Measurements from ENCODE around the gene AXIN2. TPM values are rescaled to one million over a fixed set of nuclear protein-coding genes. Genes with fewer than 3 reads are reported as not detected.

Gene AXIN2
- polyA plus RNA-seq, 1 experiment = 2.8 TPM

DNA sequence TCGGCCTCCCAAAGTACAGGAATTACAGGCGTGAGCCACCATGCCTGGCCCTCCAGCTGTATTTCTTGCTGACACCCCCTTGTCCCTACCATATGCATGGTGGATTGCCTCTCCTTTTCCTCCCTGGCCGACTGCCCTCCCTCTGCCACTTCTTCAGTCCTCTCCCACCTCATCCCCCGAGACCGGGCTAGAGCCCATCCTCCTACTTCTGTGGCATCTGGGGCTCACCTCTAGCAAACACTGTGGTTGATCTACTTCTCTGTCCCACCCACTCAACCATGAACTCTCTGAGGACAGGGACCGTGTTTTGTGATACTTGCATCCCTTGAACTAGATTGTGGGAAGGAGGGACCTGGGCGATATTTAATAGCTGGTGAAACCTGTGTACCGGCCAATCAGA lies 7.5 kb upstream of the AXIN2 start:
- CTCF ChIA-PET = no interaction called here

DNA sequence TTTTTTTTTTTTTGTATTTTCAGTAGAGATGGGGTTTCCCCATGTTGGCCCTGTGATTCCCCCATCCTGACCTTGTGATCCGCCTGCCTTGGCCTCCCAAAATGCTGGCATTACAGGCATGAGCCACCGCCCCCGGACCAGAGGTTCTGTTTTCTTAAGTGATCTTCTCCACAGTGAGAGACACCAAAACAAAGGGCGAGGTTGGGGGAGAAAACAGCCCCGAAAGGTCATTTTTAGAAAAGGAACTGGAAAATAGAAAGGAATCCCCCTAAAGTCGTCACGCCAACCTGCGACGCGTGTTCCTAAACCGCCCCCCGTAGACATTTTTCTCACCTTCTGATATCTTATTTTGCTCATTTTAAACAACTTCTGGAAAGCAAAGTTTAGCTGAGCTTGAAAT lies 6.1 kb upstream of the AXIN2 start:
- CTCF ChIA-PET = no interaction called here
- TF ChIP-seq, protein P1, sequence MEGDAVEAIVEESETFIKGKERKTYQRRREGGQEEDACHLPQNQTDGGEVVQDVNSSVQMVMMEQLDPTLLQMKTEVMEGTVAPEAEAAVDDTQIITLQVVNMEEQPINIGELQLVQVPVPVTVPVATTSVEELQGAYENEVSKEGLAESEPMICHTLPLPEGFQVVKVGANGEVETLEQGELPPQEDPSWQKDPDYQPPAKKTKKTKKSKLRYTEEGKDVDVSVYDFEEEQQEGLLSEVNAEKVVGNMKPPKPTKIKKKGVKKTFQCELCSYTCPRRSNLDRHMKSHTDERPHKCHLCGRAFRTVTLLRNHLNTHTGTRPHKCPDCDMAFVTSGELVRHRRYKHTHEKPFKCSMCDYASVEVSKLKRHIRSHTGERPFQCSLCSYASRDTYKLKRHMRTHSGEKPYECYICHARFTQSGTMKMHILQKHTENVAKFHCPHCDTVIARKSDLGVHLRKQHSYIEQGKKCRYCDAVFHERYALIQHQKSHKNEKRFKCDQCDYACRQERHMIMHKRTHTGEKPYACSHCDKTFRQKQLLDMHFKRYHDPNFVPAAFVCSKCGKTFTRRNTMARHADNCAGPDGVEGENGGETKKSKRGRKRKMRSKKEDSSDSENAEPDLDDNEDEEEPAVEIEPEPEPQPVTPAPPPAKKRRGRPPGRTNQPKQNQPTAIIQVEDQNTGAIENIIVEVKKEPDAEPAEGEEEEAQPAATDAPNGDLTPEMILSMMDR (IDR thresholded peaks at IDR 0.05; ENCODE audit: low read depth, low read length) = no peak

More for the DNA sequence above, 7.5 kb upstream of the AXIN2 start:
- TF ChIP-seq, protein P1 (IDR thresholded peaks at IDR 0.05; ENCODE audit: low read depth, low read length) = no peak
- H3K9me3 ChIP-seq (ENCODE audit: control insufficient read depth, insufficient read depth, low read length) = no peaks in the 10 kb centered on the region
- no peak for DNase-seq (ENCODE audit: low read depth, low spot score)
- no peak overlapping the region for H3K27ac ChIP-seq (ENCODE audit: low read depth, low read length)
- no peak overlapping the region for H3K4me3 ChIP-seq (ENCODE audit: low read depth, low read length)
- no peaks in the 10 kb centered on the region for H3K27me3 ChIP-seq (ENCODE audit: control insufficient read depth, insufficient read depth, low read length)
- POLR2A ChIA-PET = no interaction called here

DNA sequence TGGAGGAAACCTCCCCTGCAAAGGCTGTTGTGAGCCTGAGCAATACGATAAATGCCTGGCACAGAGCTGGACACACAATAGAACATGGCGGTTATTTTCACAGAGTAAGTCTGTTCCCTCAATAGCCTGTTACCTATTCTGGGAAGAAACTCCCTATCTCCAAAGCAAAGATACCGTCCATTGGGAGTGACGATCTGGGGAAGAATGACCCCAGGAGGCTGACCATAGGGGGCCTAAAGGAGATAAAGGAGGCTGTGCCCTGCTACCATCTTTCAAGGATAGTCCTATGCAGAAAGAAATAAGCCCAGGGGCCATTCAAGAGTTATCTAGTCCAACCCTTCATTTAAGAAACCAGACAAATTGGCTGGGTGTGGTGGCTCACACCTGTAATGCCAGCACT lies 4.1 kb upstream of the AXIN2 start:
- Histone ChIP-seq H3K27me3 (ENCODE audit: control insufficient read depth, insufficient read depth, low read length) (no peaks in the 10 kb centered on the region), H3K4me3 (ENCODE audit: low read depth, low read length) (no peak overlapping the region), H3K27ac (ENCODE audit: low read depth, low read length) (no peak overlapping the region), H3K9me3 (ENCODE audit: control insufficient read depth, insufficient read depth, low read length) (no peaks in the 10 kb centered on the region)
- ChIA-PET CTCF (no interaction called here), POLR2A (no interaction called here)
- TF ChIP-seq, protein P1 (IDR thresholded peaks at IDR 0.05; ENCODE audit: low read depth, low read length) = no peak
- DNase-seq (ENCODE audit: low read depth, low spot score) = no peak

More for the DNA sequence above, 6.1 kb upstream of the AXIN2 start:
- no peak for DNase-seq (ENCODE audit: low read depth, low spot score)
- no peaks in the 10 kb centered on the region for H3K27me3 ChIP-seq (ENCODE audit: control insufficient read depth, insufficient read depth, low read length)
- no peak overlapping the region for H3K27ac ChIP-seq (ENCODE audit: low read depth, low read length)
- H3K4me3 ChIP-seq (ENCODE audit: low read depth, low read length) = no peak overlapping the region
- no peaks in the 10 kb centered on the region for H3K9me3 ChIP-seq (ENCODE audit: control insufficient read depth, insufficient read depth, low read length)
- POLR2A ChIA-PET = no interaction called here

DNA sequence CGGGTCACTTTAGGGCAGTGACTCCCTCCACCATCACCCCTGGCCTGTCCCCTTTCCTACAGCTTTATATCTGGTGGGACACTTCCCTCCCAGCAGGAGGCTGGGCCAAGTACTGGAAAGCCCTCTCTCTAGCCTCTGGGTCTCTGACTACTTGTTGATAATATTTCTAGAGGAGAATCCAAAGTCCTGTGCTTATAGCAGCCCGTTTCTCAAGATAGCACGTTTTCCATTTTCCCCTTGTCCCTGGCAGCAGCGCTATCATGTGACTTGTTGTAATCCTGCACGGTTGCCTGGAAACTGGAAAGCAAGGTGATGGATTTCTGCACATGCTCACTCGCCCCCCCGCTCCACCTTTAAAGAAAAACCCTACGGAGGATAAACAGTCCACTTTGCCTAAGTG lies 3.3 kb upstream of the AXIN2 start:
- ChIA-PET CTCF (no interaction called here), POLR2A (no interaction called here)
- DNase-seq (ENCODE audit: low read depth, low spot score) = no peak

DNA sequence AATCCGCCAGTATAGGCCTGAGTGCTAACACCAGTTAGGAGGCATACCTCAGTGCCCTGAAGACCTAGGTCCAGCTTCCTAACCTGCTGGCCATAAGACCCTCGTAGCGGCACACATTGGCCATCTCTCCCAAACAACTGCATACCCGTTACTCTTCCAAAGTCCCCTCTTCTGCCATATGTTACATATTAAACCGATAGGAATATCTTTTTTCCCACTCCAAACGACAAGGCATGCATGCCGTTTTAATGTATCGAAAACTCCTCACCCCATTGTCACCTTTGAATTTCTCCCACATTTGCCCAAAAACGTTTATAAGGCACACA lies 721 bp upstream of the AXIN2 start:
- Histone ChIP-seq H3K9me3 (ENCODE audit: control insufficient read depth, insufficient read depth, low read length) (no peaks in the 10 kb centered on the region; the same call in 1 of the 2 replicates), H3K4me3 (ENCODE audit: low read depth, low read length) (peak overlapping the region; percentile 60), H3K27ac (ENCODE audit: low read depth, low read length) (peak overlapping the region; percentile 31), H3K27me3 (ENCODE audit: control insufficient read depth, insufficient read depth, low read length) (peaks cover 11% of the 10 kb centered on the region)
- DNase-seq (ENCODE audit: low read depth, low spot score) = no peak
- TF ChIP-seq, protein P1 (IDR thresholded peaks at IDR 0.05; ENCODE audit: low read depth, low read length) = no peak
- ChIA-PET CTCF (no interaction called here), POLR2A (no interaction called here)

More for the DNA sequence above, 3.3 kb upstream of the AXIN2 start:
- Histone ChIP-seq H3K9me3 (ENCODE audit: control insufficient read depth, insufficient read depth, low read length) (no peaks in the 10 kb centered on the region; the same call in 1 of the 2 replicates), H3K27me3 (ENCODE audit: control insufficient read depth, insufficient read depth, low read length) (no peaks in the 10 kb centered on the region), H3K4me3 (ENCODE audit: low read depth, low read length) (no peak overlapping the region), H3K27ac (ENCODE audit: low read depth, low read length) (no peak overlapping the region)
- TF ChIP-seq, protein P1 (IDR thresholded peaks at IDR 0.05; ENCODE audit: low read depth, low read length) = no peak
